Hypothalamus (tissue), 51 donors: ENCODE data around the gene LONP2.
"Not testable (repeated sequence)": the region's sequence is repeated elsewhere in the genome, so short reads cannot be mapped to it uniquely, and the experiment has no call there.

ENCODE experiments used
- DNase-seq, 51 donors: peaks; one replicate each; lab custom pipeline; 2025; lab: John Stamatoyannopoulos, UW

The LONP2 gene

GRCh38 chr16:48361540-48362144, 117.5 kb downstream of the LONP2 start:
- peak in 1 of 51 donors; percentile 6 for DNase-seq

- DNase-seq = peak in 1 of 51 donors; percentile 33
Observed at GRCh38 chr16:48365025-48365600, 121.0 kb downstream of the LONP2 start.

GRCh38 chr16:48365601-48366164, 121.6 kb downstream of the LONP2 start:
- peak in 47 of 51 donors; percentile 25 to 90 (median 74) for DNase-seq

- peak in 1 of 51 donors; percentile 52 for DNase-seq
Observed at GRCh38 chr16:48366165-48367093, 122.3 kb downstream of the LONP2 start.

- no peak for DNase-seq
Observed at GRCh38 chr16:48367441-48368049, 123.4 kb downstream of the LONP2 start.

DNA sequence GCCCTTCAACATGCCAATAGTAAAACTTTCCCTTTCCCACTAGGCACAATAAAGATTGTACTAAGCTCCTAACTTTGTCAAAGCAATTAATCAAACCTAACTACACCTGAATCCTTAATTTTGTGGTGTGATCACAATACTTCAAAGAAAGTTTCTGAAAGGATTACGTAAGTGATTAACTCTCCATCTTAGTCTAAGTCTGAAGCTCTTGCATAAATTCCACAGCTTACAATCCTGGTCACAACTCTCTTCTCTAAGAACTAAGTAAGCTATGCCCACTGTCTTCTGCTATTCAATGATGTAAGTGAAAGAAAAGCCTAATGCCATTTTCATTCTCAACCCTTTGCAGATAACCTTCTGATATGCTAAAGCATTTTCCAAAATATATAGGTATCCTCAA, 125.7 kb downstream of the LONP2 start:
- no peak for DNase-seq

DNA sequence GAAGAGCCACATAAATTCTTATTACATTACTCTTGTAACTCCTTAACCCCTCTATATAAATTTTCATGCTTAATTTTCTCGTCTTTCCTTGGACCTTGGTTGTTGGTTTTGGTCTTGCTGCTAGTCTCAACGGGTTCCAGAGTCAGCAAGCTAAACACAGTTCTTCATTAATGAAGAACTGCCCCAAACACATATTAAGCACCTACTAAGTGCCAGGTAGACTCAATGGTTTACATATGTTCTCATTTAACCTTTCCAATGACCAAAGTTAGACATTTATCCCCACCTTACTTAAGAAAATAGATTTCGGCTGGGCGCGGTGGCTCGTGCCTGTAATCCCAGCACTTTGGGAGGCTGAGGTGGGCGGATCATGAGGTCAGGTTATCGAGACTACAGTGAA, 126.1 kb downstream of the LONP2 start:
- DNase-seq = no peak

- not testable (repeated sequence) for DNase-seq
Observed at GRCh38 chr16:48370668-48371392, 126.7 kb downstream of the LONP2 start.

DNA sequence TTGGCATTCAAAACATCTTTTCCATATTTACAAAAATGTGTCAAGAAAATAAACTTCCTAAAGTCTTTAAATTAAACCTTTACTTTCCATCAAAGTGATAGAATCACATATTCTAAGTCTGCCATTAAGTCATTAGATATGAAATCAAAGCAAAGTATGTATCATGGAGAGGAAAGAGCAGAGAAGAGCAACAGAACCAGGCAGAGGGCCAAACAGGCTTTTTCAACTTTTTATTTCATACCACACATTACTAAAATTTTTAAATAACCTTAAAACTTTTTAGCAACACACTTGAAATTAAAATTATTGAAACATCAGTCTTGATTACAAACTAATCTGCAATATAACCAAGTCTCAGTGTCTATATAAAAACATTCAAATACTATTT, 127.3 kb downstream of the LONP2 start:
- DNase-seq = no peak

- no peak for DNase-seq
Observed at GRCh38 chr16:48372744-48373143, 128.6 kb downstream of the LONP2 start.

- DNase-seq = no peak
Observed at GRCh38 chr16:48373258-48374029, 129.3 kb downstream of the LONP2 start.

GRCh38 chr16:48374255-48374654, 130.2 kb downstream of the LONP2 start:
- DNase-seq = no peak

DNA sequence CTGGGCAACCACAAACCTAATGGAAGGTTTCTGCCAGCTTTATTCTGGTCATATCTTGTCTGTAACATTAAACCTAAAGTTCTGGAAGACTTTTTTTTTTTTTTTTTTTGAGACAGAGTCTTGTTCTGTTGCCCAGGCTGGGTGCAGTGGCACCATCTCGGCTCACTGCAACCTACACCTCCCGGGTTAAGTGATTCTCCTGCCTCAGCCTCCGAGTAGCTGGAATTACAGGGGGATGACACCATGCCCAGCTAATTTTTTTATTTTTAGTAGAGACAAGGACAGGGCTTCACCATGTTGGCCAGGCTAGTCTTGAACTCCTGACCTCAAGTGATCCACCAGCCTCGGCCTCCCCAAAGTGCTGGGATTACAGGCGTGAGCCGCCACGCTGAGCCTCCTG, 133.2 kb downstream of the LONP2 start:
- not testable (repeated sequence) for DNase-seq

DNA sequence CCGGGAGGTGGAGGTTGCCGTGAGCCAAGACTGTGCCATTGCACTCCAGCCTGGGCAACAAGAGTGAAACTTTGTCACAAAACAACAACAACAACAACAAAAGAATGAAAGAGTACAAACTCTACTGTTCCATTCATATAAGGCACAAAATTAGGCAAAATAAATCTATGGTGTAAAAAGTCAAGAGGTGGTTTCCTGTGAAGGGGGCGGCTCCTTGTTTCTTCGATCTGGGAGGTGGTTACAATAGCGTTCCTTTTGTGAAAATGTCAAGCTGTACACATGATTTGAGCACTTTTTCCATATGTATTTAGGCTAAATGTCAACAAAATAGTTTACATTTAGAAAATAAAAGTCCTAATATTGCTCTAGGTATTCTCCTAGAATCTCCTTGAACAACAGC, 134.2 kb downstream of the LONP2 start:
- no peak for DNase-seq

DNA sequence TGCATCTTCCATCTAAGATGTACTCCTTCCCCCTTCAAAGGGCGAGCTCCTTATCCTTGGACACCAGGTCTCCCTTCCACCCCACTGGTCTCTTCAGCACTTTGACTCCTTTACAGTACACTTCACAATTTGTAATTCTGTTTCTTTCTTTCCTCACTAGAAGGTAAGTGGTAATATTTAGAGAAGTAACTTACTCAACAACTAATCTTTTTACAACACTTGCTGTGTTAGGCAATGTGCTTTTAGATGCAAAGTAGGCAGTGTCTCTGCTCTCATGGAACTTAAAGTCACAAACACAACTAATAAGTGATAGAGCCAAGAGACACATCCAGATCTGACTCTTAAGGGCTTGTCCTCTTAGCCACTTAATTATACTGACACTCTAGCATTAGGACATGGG, 134.7 kb downstream of the LONP2 start:
- DNase-seq = no peak

- DNase-seq = no peak
Observed at GRCh38 chr16:48381201-48381600, 137.1 kb downstream of the LONP2 start.

DNA sequence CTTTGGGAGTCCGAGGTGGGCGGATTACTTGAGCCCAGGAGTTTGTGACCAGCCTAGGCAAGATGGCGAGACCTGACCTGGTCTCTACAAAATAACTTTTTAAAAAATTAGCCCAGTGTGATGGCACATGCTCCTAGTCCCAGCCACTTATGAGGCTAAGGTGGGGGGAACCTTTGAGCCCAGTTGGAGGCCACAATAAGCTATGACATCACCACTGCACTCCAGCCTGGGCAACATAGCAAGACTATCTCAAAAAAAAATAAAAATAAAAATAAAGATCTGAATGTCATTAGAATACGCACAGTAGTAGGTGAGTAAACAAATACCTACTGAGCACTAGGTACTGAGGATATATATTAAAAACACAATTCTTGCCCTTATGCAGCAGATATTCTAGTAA, 138.0 kb downstream of the LONP2 start:
- no peak for DNase-seq

GRCh38 chr16:48383009-48383876, 139.1 kb downstream of the LONP2 start:
- no peak for DNase-seq
